H1 (cell line): ENCODE measurements around the gene P2RX2. TPM values are rescaled to one million over a fixed set of nuclear protein-coding genes. Genes with fewer than 3 reads are reported as not detected.

Source experiments
- CTCF ChIA-PET: fragments of 300-600 bp; sonication (Branson Sonifier 250); formaldehyde crosslinking; loops from one replicate; lab custom pipeline; 2021; ENCODE audit not compliant: partially characterized antibody; lab: Charles Lee
- POLR2A ChIA-PET: fragments of 300-600 bp; sonication (Branson Sonifier 250); formaldehyde crosslinking; loops from one replicate; lab custom pipeline; 2021; ENCODE audit warnings: inconsistent platforms; ENCODE audit not compliant: partially characterized antibody; lab: Charles Lee
- DNase-seq, 2 experiments: peaks; one replicate each; pipeline versions ENCODE4 v3.0.0 to v3.0.0-alpha.2; 2010 to 2022; ENCODE audit warnings: low spot score in 2 of 2, low read depth in 1 of 2, mixed read lengths in 1 of 2
- FAIRE-seq: peaks from 2 replicates; lab custom pipeline; 2011; peaks lifted over from hg19 to GRCh38; lab: Jason Lieb, UNC
- H2AFZ ChIP-seq: 2 replicates; pipeline ENCODE4 v1.8.1; 2012; ENCODE audit warnings: low read length, inconsistent platforms
- H2AK5ac ChIP-seq: 2 replicates; pipeline ENCODE4 v1.6.1; 2013; ENCODE audit warnings: low read depth, low read length
- H2BK120ac ChIP-seq: replicated peaks from 2 replicates; pipeline ENCODE3; 2013; ENCODE audit warnings: low read depth, low read length, inconsistent platforms
- H2BK12ac ChIP-seq: 2 replicates; pipeline ENCODE4 v1.6.1; 2013; ENCODE audit warnings: low read depth, low read length
- H2BK15ac ChIP-seq: 2 replicates; pipeline ENCODE4 v1.6.1; 2013; ENCODE audit warnings: low read length
- H2BK20ac ChIP-seq: 2 replicates; pipeline ENCODE4 v1.6.1; 2013; ENCODE audit warnings: low read length
- H2BK5ac ChIP-seq: 2 replicates; pipeline ENCODE4 v1.6.1; 2013; ENCODE audit warnings: low read depth, low read length
- H3K14ac ChIP-seq: 2 replicates; pipeline ENCODE4 v1.6.1; 2013; ENCODE audit warnings: inconsistent platforms; ENCODE audit not compliant: insufficient read length
- H3K18ac ChIP-seq: 2 replicates; pipeline ENCODE4 v1.6.1; 2013; ENCODE audit warnings: low read length; ENCODE audit errors: extremely low read depth
- H3K23ac ChIP-seq: 2 replicates; pipeline ENCODE4 v1.6.1; 2013; ENCODE audit warnings: inconsistent platforms; ENCODE audit not compliant: insufficient read length
- H3K23me2 ChIP-seq: 2 replicates; pipeline ENCODE4 v1.6.1; 2013; ENCODE audit warnings: low read depth, low read length
- H3K27ac ChIP-seq: 2 replicates; pipeline ENCODE4 v1.6.1; 2011; ENCODE audit warnings: low read depth, low read length, inconsistent platforms
- H3K27me3 ChIP-seq, 4 experiments: replicated peaks in 1 of 4; 1 replicate in 1 of 4; 2 replicates in 3 of 4; pipeline versions ENCODE4 v1.6.1 to v1.8.1; 2011 to 2013; ENCODE audit warnings: low read length in 3 of 4, mild to moderate bottlenecking in 3 of 4, inconsistent platforms in 2 of 4, mixed read lengths in 2 of 4, moderate library complexity in 1 of 4; ENCODE audit not compliant: control insufficient read depth in 3 of 4, insufficient read depth in 3 of 4; ENCODE audit errors: extremely low read depth in 1 of 4
- H3K36me3 ChIP-seq, 4 experiments: 2 replicates each; pipeline versions ENCODE4 v1.6.1 to v1.8.1; 2011 to 2013; ENCODE audit warnings: mild to moderate bottlenecking in 4 of 4, low read length in 3 of 4, moderate library complexity in 2 of 4, control low read depth in 1 of 4, inconsistent platforms in 1 of 4; ENCODE audit not compliant: insufficient read depth in 4 of 4, control insufficient read depth in 2 of 4
- H3K4ac ChIP-seq: replicated peaks from 2 replicates; pipeline ENCODE3; 2013; ENCODE audit warnings: low read length, low read depth, mixed read lengths, inconsistent platforms; ENCODE audit not compliant: insufficient read length
- H3K4me1 ChIP-seq, 4 experiments: replicated peaks in 1 of 4; 1 replicate in 1 of 4; 2 replicates in 3 of 4; pipeline versions ENCODE4 v1.6.1 to v1.8.1; 2011 to 2013; ENCODE audit warnings: low read length in 3 of 4, inconsistent platforms in 2 of 4, mixed read lengths in 1 of 4; ENCODE audit not compliant: insufficient read depth in 4 of 4, control insufficient read depth in 3 of 4
- H3K4me2 ChIP-seq, 2 experiments: 2 replicates each; pipeline versions ENCODE4 v1.6.1 to v1.8.1; 2011 to 2013; ENCODE audit warnings: low read depth in 2 of 2, low read length in 2 of 2, control low read depth in 1 of 2, inconsistent platforms in 1 of 2, mild to moderate bottlenecking in 1 of 2; ENCODE audit not compliant: insufficient read depth in 1 of 2
- H3K4me3 ChIP-seq, 4 experiments: fragments of 200-600, 300-600 bp in 1 of 4; sonication (generic), shearing (Covaris generic), sonication (Bioruptor Twin) in 1 of 4; 2 replicates each; pipeline versions ENCODE4 v1.5.1 to v1.8.1; 2011 to 2016; ENCODE audit warnings: low read length in 4 of 4, low read depth in 3 of 4, control low read depth in 2 of 4, inconsistent platforms in 2 of 4, mild to moderate bottlenecking in 2 of 4, mixed read lengths in 1 of 4, moderate library complexity in 1 of 4; ENCODE audit not compliant: insufficient read depth in 2 of 4; ENCODE audit errors: extremely low read depth in 1 of 4
- H3K56ac ChIP-seq: replicated peaks from 2 replicates; pipeline ENCODE3; 2013; ENCODE audit warnings: low read depth, mild to moderate bottlenecking, mixed read lengths, low read length, inconsistent platforms; ENCODE audit not compliant: insufficient read length
- H3K79me1 ChIP-seq: 2 replicates; pipeline ENCODE4 v1.6.1; 2013; ENCODE audit warnings: low read depth, low read length, control low read depth
- H3K79me2 ChIP-seq, 2 experiments: 2 replicates each; pipeline versions ENCODE4 v1.6.1 to v1.8.1; 2012 to 2013; ENCODE audit warnings: low read length in 2 of 2, mild to moderate bottlenecking in 2 of 2, inconsistent platforms in 1 of 2; ENCODE audit not compliant: insufficient read depth in 2 of 2, control insufficient read depth in 1 of 2
- H3K9ac ChIP-seq, 4 experiments: replicated peaks in 1 of 4; 1 replicate in 1 of 4; 2 replicates in 3 of 4; pipeline versions ENCODE4 v1.6.1 to v1.8.1; 2011 to 2013; ENCODE audit warnings: low read depth in 3 of 4, low read length in 3 of 4, control low read depth in 2 of 4, mild to moderate bottlenecking in 2 of 4, moderate library complexity in 2 of 4, inconsistent platforms in 1 of 4; ENCODE audit errors: extremely low read depth in 1 of 4
- H3K9me3 ChIP-seq, 2 experiments: 2 replicates each; pipeline versions ENCODE4 v1.6.1 to v1.8.1; 2012 to 2013; ENCODE audit warnings: mild to moderate bottlenecking in 2 of 2, moderate library complexity in 2 of 2, control low read depth in 1 of 2, inconsistent platforms in 1 of 2, low read depth in 1 of 2, low read length in 1 of 2, mixed read lengths in 1 of 2; ENCODE audit not compliant: insufficient read depth in 2 of 2
- H4K20me1 ChIP-seq, 2 experiments: replicated peaks in 1 of 2; 2 replicates each; pipeline versions ENCODE3 to v1.8.1; 2011 to 2013; ENCODE audit warnings: inconsistent platforms in 2 of 2, low read length in 2 of 2, mild to moderate bottlenecking in 1 of 2; ENCODE audit not compliant: insufficient read depth in 2 of 2, control insufficient read depth in 1 of 2
- H4K5ac ChIP-seq: 2 replicates; pipeline ENCODE4 v1.6.1; 2013; ENCODE audit warnings: low read length, low read depth, mixed read lengths, inconsistent platforms; ENCODE audit not compliant: insufficient read length
- H4K8ac ChIP-seq: 2 replicates; pipeline ENCODE4 v1.8.0; 2013; ENCODE audit warnings: mild to moderate bottlenecking, moderate library complexity, low read length, inconsistent platforms; ENCODE audit not compliant: insufficient read depth; ENCODE audit errors: extremely low read depth
- H4K91ac ChIP-seq: replicated peaks from 2 replicates; pipeline ENCODE3; 2013; ENCODE audit warnings: low read length, mixed read lengths, inconsistent platforms; ENCODE audit not compliant: insufficient read length
- SIRT6 ChIP-seq: IDR thresholded peaks from one replicate; pipeline ENCODE4 v1.7.1; 2012; ENCODE audit warnings: low read length, inconsistent platforms
- SIX5 ChIP-seq: IDR thresholded peaks from 2 replicates; pipeline ENCODE4 v1.6.1; 2011; ENCODE audit warnings: mild to moderate bottlenecking, low read depth, low read length
- TAF1 ChIP-seq: IDR thresholded peaks from 2 replicates; pipeline ENCODE4 v1.6.1; 2011; ENCODE audit warnings: mild to moderate bottlenecking, low read depth, low read length
- WGBS, 2 experiments: shearing (Covaris generic) in 1 of 2; methylation state at CpG; one replicate each; pipeline versions ENCODE4 v1.1.6 to v1.1.7; 2013 to 2015; ENCODE audit warnings: low lambda C conversion rate in 2 of 2, mixed read lengths in 2 of 2, inconsistent platforms in 1 of 2, low coverage in 1 of 2, missing lambda C conversion rate in 1 of 2; ENCODE audit not compliant: insufficient replicate concordance in 2 of 2, insufficient coverage in 1 of 2, insufficient read length in 1 of 2; ENCODE audit errors: extremely low coverage in 1 of 2, missing lambda C conversion rate in 1 of 2; 5-methylcytosine and 5-hydroxymethylcytosine counted together
- polyA plus RNA-seq, 7 experiments: library from polyadenylated mRNA; depleted of rRNA in 3 of 7; stranded (reverse) in 5 of 7; unstranded in 2 of 7; fragments of >200 nt in 5 of 7; fragments of 200-250 nt in 2 of 7; gene quantifications; 1 replicate in 5 of 7; 2 replicates in 1 of 7; 4 replicates in 1 of 7; pipeline versions ENCODE4 v1.2.1 to v1.2.3, GENCODE V29; 2011 to 2013; ENCODE audit warnings: missing spikeins in 2 of 7, mixed read lengths in 2 of 7
- total RNA-seq: library from RNA; stranded (reverse); fragmentation: NEBNext Ultra II Directional; extraction: Animal tissue kit (Norgen Biotek cat#: 25700); gene quantifications from 2 replicates; pipeline ENCODE4 v1.2.1, GENCODE V29; 2021

The P2RX2 gene
- total and polyA plus RNA-seq, 2 of the 8 experiments (the other 6 are each of a cell fraction or from before 2014, with no cell fraction given), result 0.84 to 2.2 TPM

- H4K5ac ChIP-seq, result no peak overlapping the region
- peaks cover 7 to 65% (median 48%) of the 10 kb centered on the region in 4 experiments for H3K27me3 ChIP-seq
- H3K79me2 ChIP-seq, result no peaks in the 10 kb centered on the region
- H2AK5ac ChIP-seq, result no peak overlapping the region
- H4K91ac ChIP-seq, result no peak overlapping the region
- 0 out of 4 replicates have a peak overlapping the region, but pooled peaks of 1 of the 2 experiments have one; percentile 51 for H3K4me2 ChIP-seq
- H2AFZ ChIP-seq, result no peak overlapping the region
- no peak overlapping the region for H3K18ac ChIP-seq
- H3K79me1 ChIP-seq, result no peaks in the 10 kb centered on the region
- H3K4ac ChIP-seq, result no peak overlapping the region
- no peak for DNase-seq
- POLR2A ChIA-PET, result interaction anchor here (0.9 to 2.9 kb wide), 4 partner anchors 8 to 39 kb away, joined by 3 to 15 read pairs (median 4); partner anchors contain the start of genes LRCOL1 and P2RX2
- no peak overlapping the region for H2BK5ac ChIP-seq
- peak overlapping the region; percentile 25; the same call in 1 of the 2 replicates for H4K8ac ChIP-seq
- no peak overlapping the region for H3K56ac ChIP-seq
- 0 out of 2 replicates have a peak overlapping the region, but pooled peaks have one; percentile 27 for H2BK12ac ChIP-seq
- H3K14ac ChIP-seq, result no peak overlapping the region
- H3K4me1 ChIP-seq, result peaks cover 0 to 6% (median 2%) of the 10 kb centered on the region in 4 experiments; a peak in 4 of 7 replicates
- no peak overlapping the region for H2BK15ac ChIP-seq
- TF ChIP-seq SIRT6 (no peak), TAF1 (no peak), SIX5 (no peak)
- WGBS, 2 experiments, result 85% methylated on average over 16 of the region's 31 CpGs; no CpG with 5 or more reads in 1 of the 2 experiments
- H2BK120ac ChIP-seq, result no peak overlapping the region
- CTCF ChIA-PET, result interaction anchor here (0.6 to 6.1 kb wide), 9 partner anchors 9 to 186 kb away, joined by 3 to 43 read pairs (median 5); partner anchors contain the start of genes LRCOL1 and P2RX2
- no peaks in the 10 kb centered on the region for H3K9me3 ChIP-seq
- H3K23ac ChIP-seq, result no peak overlapping the region
- peaks cover 0 to 7% of the 10 kb centered on the region in 2 experiments for H4K20me1 ChIP-seq
- no peak for FAIRE-seq
- peaks cover 4% of the 10 kb centered on the region; the same call in 1 of the 2 replicates for H3K23me2 ChIP-seq
- no peak overlapping the region for H3K4me3 ChIP-seq
- no peak overlapping the region for H2BK20ac ChIP-seq
- H3K27ac ChIP-seq, result no peak overlapping the region
- H3K9ac ChIP-seq, result no peak overlapping the region
- no peaks in the 10 kb centered on the region for H3K36me3 ChIP-seq
Measured at GRCh38 chr12:132601171-132601883, 17.2 kb upstream of the P2RX2 start.
